Ovary (tissue), 9 donors: ENCODE measurements around the gene UGT1A6. TPM values are rescaled to one million over a fixed set of nuclear protein-coding genes. Genes with fewer than 3 reads are reported as not detected.

Experiments used
- DNase-seq, 5 donors: peaks; one replicate each; pipeline ENCODE4 v3.0.0-alpha.2; 2019 to 2020
- H3K27ac ChIP-seq, 2 donors: fragments of 200-600 bp; one replicate each; pipeline versions ENCODE4 v1.5.1 to v1.8.0; 2019 to 2022
- H3K27me3 ChIP-seq: fragments of 200-600 bp; one replicate; pipeline ENCODE4 v1.8.0; 2022
- H3K36me3 ChIP-seq: fragments of 200-600 bp; sonication (generic); one replicate; pipeline ENCODE4 v1.5.1; 2019
- H3K4me1 ChIP-seq: one replicate; pipeline ENCODE4 v1.8.1; 2013; ENCODE audit warnings: mild to moderate bottlenecking, moderate library complexity; ENCODE audit not compliant: insufficient read depth
- H3K4me3 ChIP-seq: fragments of 200-600 bp; sonication (generic); one replicate; pipeline ENCODE4 v1.5.1; 2017
- H3K9me3 ChIP-seq, 2 donors: fragments of 200-600 bp in 1 of 2; sonication (generic) in 1 of 2; one replicate each; pipeline versions ENCODE4 v1.5.1 to v1.8.1; 2013 to 2019; ENCODE audit warnings: mild to moderate bottlenecking in 1 of 2, moderate library complexity in 1 of 2
- CTCF ChIP-seq, 3 donors: fragments of 450-650 bp in 2 of 3; fragments of 200-600 bp in 1 of 3; IDR thresholded peaks; one replicate each; pipeline versions ENCODE4 v1.5.1 to v1.8.0; 2016 to 2022; ENCODE audit warnings: antibody characterized with exemption in 3 of 3, mild to moderate bottlenecking in 1 of 3
- EP300 ChIP-seq: sonication (generic); formaldehyde crosslinking; IDR thresholded peaks from one replicate; pipeline ENCODE4 v1.6.1; 2017; ENCODE audit warnings: antibody characterized with exemption
- POLR2A ChIP-seq: fragments of 450-650 bp; IDR thresholded peaks from one replicate; pipeline ENCODE4 v1.6.1; 2017; ENCODE audit warnings: antibody characterized with exemption, mild to moderate bottlenecking, moderate library complexity
- WGBS, 3 donors: extraction: QIAGEN DNeasy Blood & Tissue Kit in 1 of 3; methylation state at CpG; one replicate each; pipeline versions ENCODE4 v1.1.5 to v1.1.7; 2013 to 2017; 5-methylcytosine and 5-hydroxymethylcytosine counted together
- intact Hi-C, 4 donors: fragments of 100-400 bp; cut with DNase I; formaldehyde crosslinking; loops; one replicate each; pipeline versions ENCODE4 v1.11.0 to v1.15.1; 2022 to 2023
- polyA plus RNA-seq, 2 donors: library from polyadenylated mRNA; stranded (reverse); fragments of 200-250 nt in 1 of 2; fragments of 350-450 nt in 1 of 2; fragmentation: Illumina TruSeq in 1 of 2; extraction: RNeasy Lipid Tissue Mini Kit (QIAGEN cat#74804) in 1 of 2; gene quantifications; one replicate each; pipeline ENCODE4 v1.2.3, GENCODE V29; 2013 to 2014
- total RNA-seq, 7 donors: library from RNA; depleted of rRNA in 2 of 7; stranded (reverse); fragments of >200 nt in 2 of 7; fragmentation: NEBNext Ultra II Directional in 3 of 7; extraction: Animal tissue kit (Norgen Biotek cat#: 25700) in 3 of 7; gene quantifications; one replicate each; pipeline versions ENCODE4 v1.1.0 to v1.2.4, GENCODE V29; 2016 to 2023
- donor health status: DM: no; HTN: no; CAD: no; lungs with moderate emphysema.
- donor health status: DM: no; HTN: no; CAD: no.
- donor health status: Bipolar disorder and iron deficiency.
- donor health status: DM: yes; HTN: yes; CAD: no.
- donor health status: DM: no; HTN: no; CAD: no.
- donor health status: DM: yes; HTN: yes; CAD: no.

UGT1A6 gene
- total and polyA plus RNA-seq, 9 donors = not detected

GRCh38 chr2:233673896-233674295, 18.8 kb upstream of the UGT1A6 start:
- DNase-seq = no peak
- no peak for TF ChIP-seq CTCF (IDR thresholded peaks at IDR 0.05)
- H3K9me3 ChIP-seq = no peaks in the 10 kb centered on the region
- H3K27me3 ChIP-seq = no peaks in the 10 kb centered on the region
- no peak overlapping the region for H3K27ac ChIP-seq
- H3K4me3 ChIP-seq = no peak overlapping the region
- H3K36me3 ChIP-seq = no peaks in the 10 kb centered on the region
- no peaks in the 10 kb centered on the region for H3K4me1 ChIP-seq
- intact Hi-C loops = no loop called here

GRCh38 chr2:233674314-233674713, 18.4 kb upstream of the UGT1A6 start:
- TF ChIP-seq POLR2A (no peak), EP300 (no peak), CTCF (IDR thresholded peaks at IDR 0.05) (no peak)
- Histone ChIP-seq H3K27me3 (no peaks in the 10 kb centered on the region), H3K36me3 (no peaks in the 10 kb centered on the region), H3K27ac (no peak overlapping the region), H3K4me1 (no peaks in the 10 kb centered on the region), H3K4me3 (no peak overlapping the region), H3K9me3 (no peaks in the 10 kb centered on the region)
- WGBS, 3 donors = 41 to 50% (median 42%) methylated on average over 1 of the region's 1 CpG
- DNase-seq = no peak
- intact Hi-C loops = no loop called here

- 15 to 26% (median 18%) methylated on average over 4 of the region's 4 CpGs for WGBS, 3 donors
- intact Hi-C loops = no loop called here
- no peak for TF ChIP-seq EP300
- no peak for TF ChIP-seq POLR2A
- no peak for TF ChIP-seq CTCF (IDR thresholded peaks at IDR 0.05)
Measured at GRCh38 chr2:233674995-233675394, 17.7 kb upstream of the UGT1A6 start.

GRCh38 chr2:233676046-233676445, 16.6 kb upstream of the UGT1A6 start:
- WGBS, 3 donors = 82 to 93% (median 83%) methylated on average over 2 of the region's 2 CpGs
- intact Hi-C loops = no loop called here
- Histone ChIP-seq H3K9me3 (no peaks in the 10 kb centered on the region), H3K27me3 (no peaks in the 10 kb centered on the region), H3K4me1 (no peaks in the 10 kb centered on the region), H3K27ac (no peak overlapping the region), H3K36me3 (no peaks in the 10 kb centered on the region), H3K4me3 (no peak overlapping the region)
- DNase-seq = no peak
- TF ChIP-seq POLR2A = no peak
- no peak for TF ChIP-seq CTCF (IDR thresholded peaks at IDR 0.05)
- TF ChIP-seq EP300 = no peak

More at GRCh38 chr2:233674995-233675394, 17.7 kb upstream of the UGT1A6 start:
- no peaks in the 10 kb centered on the region for H3K27me3 ChIP-seq
- no peak for DNase-seq
- no peaks in the 10 kb centered on the region for H3K36me3 ChIP-seq
- H3K4me1 ChIP-seq = no peaks in the 10 kb centered on the region
- no peaks in the 10 kb centered on the region for H3K9me3 ChIP-seq
- H3K4me3 ChIP-seq = no peak overlapping the region
- no peak overlapping the region for H3K27ac ChIP-seq

GRCh38 chr2:233679196-233679595, 13.5 kb upstream of the UGT1A6 start:
- Histone ChIP-seq H3K4me3 (no peak overlapping the region), H3K27ac (no peak overlapping the region), H3K4me1 (no peaks in the 10 kb centered on the region), H3K36me3 (no peaks in the 10 kb centered on the region), H3K9me3 (no peaks in the 10 kb centered on the region), H3K27me3 (no peaks in the 10 kb centered on the region)
- WGBS, 3 donors = 65 to 70% (median 70%) methylated on average over 4 of the region's 4 CpGs
- DNase-seq = no peak
- intact Hi-C loops = no loop called here
- TF ChIP-seq EP300 (no peak), POLR2A (no peak), CTCF (IDR thresholded peaks at IDR 0.05) (no peak)
